Ovary (tissue), 9 donors: Measurements from ENCODE around the gene PGM5. TPM values are rescaled to one million over a fixed set of nuclear protein-coding genes. Genes with fewer than 3 reads are reported as not detected.

ENCODE experiments used
- DNase-seq, 5 donors: peaks; one replicate each; pipeline ENCODE4 v3.0.0-alpha.2; 2019 to 2020
- H3K27ac ChIP-seq, 2 donors: fragments of 200-600 bp; one replicate each; pipeline versions ENCODE4 v1.5.1 to v1.8.0; 2019 to 2022
- H3K27me3 ChIP-seq: fragments of 200-600 bp; one replicate; pipeline ENCODE4 v1.8.0; 2022
- H3K36me3 ChIP-seq: fragments of 200-600 bp; sonication (generic); one replicate; pipeline ENCODE4 v1.5.1; 2019
- H3K4me1 ChIP-seq: one replicate; pipeline ENCODE4 v1.8.1; 2013; ENCODE audit warnings: mild to moderate bottlenecking, moderate library complexity; ENCODE audit not compliant: insufficient read depth
- H3K4me3 ChIP-seq: fragments of 200-600 bp; sonication (generic); one replicate; pipeline ENCODE4 v1.5.1; 2017
- H3K9me3 ChIP-seq, 2 donors: fragments of 200-600 bp in 1 of 2; sonication (generic) in 1 of 2; one replicate each; pipeline versions ENCODE4 v1.5.1 to v1.8.1; 2013 to 2019; ENCODE audit warnings: mild to moderate bottlenecking in 1 of 2, moderate library complexity in 1 of 2
- EP300 ChIP-seq: sonication (generic); formaldehyde crosslinking; IDR thresholded peaks from one replicate; pipeline ENCODE4 v1.6.1; 2017; ENCODE audit warnings: antibody characterized with exemption
- POLR2A ChIP-seq: fragments of 450-650 bp; IDR thresholded peaks from one replicate; pipeline ENCODE4 v1.6.1; 2017; ENCODE audit warnings: antibody characterized with exemption, mild to moderate bottlenecking, moderate library complexity
- WGBS, 3 donors: extraction: QIAGEN DNeasy Blood & Tissue Kit in 1 of 3; methylation state at CpG; one replicate each; pipeline versions ENCODE4 v1.1.5 to v1.1.7; 2013 to 2017; 5-methylcytosine and 5-hydroxymethylcytosine counted together
- intact Hi-C, 4 donors: fragments of 100-400 bp; cut with DNase I; formaldehyde crosslinking; loops; one replicate each; pipeline versions ENCODE4 v1.11.0 to v1.15.1; 2022 to 2023
- polyA plus RNA-seq, 2 donors: library from polyadenylated mRNA; stranded (reverse); fragments of 200-250 nt in 1 of 2; fragments of 350-450 nt in 1 of 2; fragmentation: Illumina TruSeq in 1 of 2; extraction: RNeasy Lipid Tissue Mini Kit (QIAGEN cat#74804) in 1 of 2; gene quantifications; one replicate each; pipeline ENCODE4 v1.2.3, GENCODE V29; 2013 to 2014
- total RNA-seq, 7 donors: library from RNA; depleted of rRNA in 2 of 7; stranded (reverse); fragments of >200 nt in 2 of 7; fragmentation: NEBNext Ultra II Directional in 3 of 7; extraction: Animal tissue kit (Norgen Biotek cat#: 25700) in 3 of 7; gene quantifications; one replicate each; pipeline versions ENCODE4 v1.1.0 to v1.2.4, GENCODE V29; 2016 to 2023
- TF ChIP-seq, protein P1 (sequence below), 3 donors: fragments of 450-650 bp in 2 of 3; fragments of 200-600 bp in 1 of 3; IDR thresholded peaks; one replicate each; pipeline versions ENCODE4 v1.5.1 to v1.8.0; 2016 to 2022; ENCODE audit warnings: antibody characterized with exemption in 3 of 3, mild to moderate bottlenecking in 1 of 3
- donor health status: DM: no; HTN: no; CAD: no; lungs with moderate emphysema.
- donor health status: DM: no; HTN: no; CAD: no.
- donor health status: Bipolar disorder and iron deficiency.
- donor health status: DM: yes; HTN: yes; CAD: no.
- donor health status: DM: no; HTN: no; CAD: no.
- donor health status: DM: yes; HTN: yes; CAD: no.

Gene PGM5
- total and polyA plus RNA-seq, 9 donors: 16.2 to 124 (median 28.5) TPM

DNA sequence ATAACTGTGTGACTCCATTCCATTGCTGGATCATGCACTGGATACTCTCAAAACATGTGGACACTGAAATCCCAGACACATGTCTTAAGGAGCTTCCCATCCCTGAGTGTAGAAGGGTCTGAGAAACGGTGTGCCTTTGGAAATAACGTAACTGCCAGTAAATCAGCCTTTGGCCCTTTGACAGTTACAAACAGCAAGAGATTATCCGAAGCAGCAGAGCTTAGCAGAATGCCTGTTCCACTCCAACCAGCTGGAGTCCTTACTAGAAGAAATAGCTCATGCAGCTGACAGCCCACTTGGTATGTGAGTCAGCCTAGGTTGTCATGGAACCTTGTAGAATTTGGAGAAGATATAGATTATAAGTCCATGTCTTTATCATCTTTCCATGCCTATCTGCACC is 177.3 kb downstream of the PGM5 start:
- Histone ChIP-seq H3K9me3 (no peaks in the 10 kb centered on the region), H3K4me3 (no peak overlapping the region), H3K36me3 (no peaks in the 10 kb centered on the region), H3K27ac (no peak overlapping the region), H3K27me3 (no peaks in the 10 kb centered on the region), H3K4me1 (peaks cover 2% of the 10 kb centered on the region)
- DNase-seq: no peak
- TF ChIP-seq POLR2A (no peak), EP300 (no peak)
- TF ChIP-seq, protein P1, sequence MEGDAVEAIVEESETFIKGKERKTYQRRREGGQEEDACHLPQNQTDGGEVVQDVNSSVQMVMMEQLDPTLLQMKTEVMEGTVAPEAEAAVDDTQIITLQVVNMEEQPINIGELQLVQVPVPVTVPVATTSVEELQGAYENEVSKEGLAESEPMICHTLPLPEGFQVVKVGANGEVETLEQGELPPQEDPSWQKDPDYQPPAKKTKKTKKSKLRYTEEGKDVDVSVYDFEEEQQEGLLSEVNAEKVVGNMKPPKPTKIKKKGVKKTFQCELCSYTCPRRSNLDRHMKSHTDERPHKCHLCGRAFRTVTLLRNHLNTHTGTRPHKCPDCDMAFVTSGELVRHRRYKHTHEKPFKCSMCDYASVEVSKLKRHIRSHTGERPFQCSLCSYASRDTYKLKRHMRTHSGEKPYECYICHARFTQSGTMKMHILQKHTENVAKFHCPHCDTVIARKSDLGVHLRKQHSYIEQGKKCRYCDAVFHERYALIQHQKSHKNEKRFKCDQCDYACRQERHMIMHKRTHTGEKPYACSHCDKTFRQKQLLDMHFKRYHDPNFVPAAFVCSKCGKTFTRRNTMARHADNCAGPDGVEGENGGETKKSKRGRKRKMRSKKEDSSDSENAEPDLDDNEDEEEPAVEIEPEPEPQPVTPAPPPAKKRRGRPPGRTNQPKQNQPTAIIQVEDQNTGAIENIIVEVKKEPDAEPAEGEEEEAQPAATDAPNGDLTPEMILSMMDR (IDR thresholded peaks at IDR 0.05): no peak
- intact Hi-C loops: no loop called here
- WGBS, 3 donors: 43 to 59% (median 58%) methylated on average over 3 of the region's 3 CpGs

DNA sequence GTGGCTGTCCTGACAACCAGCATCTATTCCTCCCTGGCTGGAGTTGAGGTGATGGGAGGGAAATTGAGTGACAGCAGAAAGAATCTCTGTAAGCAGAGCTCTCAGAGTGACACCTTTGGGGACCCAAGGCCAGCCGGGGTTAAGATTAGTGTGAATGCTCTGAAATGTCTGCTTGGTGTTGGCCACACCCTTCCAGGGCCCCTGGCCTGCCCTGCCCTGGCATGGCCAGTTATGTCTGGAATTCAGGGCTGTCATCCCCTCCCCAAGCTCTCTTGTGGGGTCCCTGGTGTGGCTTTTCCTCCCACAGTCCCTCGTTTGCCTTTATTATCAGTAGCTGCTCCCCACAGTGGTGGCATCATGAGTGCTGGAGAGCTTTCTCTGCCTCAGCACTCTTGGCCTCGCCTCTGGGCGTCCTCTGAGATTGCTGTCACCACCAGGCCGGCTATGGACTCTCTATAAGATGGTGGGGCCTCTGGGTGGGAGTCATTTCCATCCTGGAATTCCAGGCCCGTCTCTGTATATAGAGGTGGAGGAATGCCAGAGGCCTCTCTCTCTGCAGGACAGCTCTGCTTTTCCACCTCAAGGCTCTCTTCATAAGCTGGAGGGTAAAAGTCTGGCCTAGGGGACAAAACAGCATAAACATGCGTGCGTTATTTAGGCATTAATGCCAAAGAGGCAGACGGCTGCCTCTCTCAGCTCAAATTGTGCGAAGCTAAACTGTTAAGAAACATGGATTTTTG is 180.6 kb downstream of the PGM5 start:
- TF ChIP-seq, protein P1 (IDR thresholded peaks at IDR 0.05): no peak
- TF ChIP-seq POLR2A: no peak
- TF ChIP-seq EP300: no peak
- intact Hi-C loops: no loop called here
- Histone ChIP-seq H3K4me3 (no peak overlapping the region), H3K36me3 (no peaks in the 10 kb centered on the region), H3K9me3 (no peaks in the 10 kb centered on the region), H3K27ac (no peak overlapping the region), H3K4me1 (no peaks in the 10 kb centered on the region), H3K27me3 (no peaks in the 10 kb centered on the region)
- no peak for DNase-seq
- WGBS, 3 donors: 65 to 72% (median 68%) methylated on average over 10 of the region's 10 CpGs

DNA sequence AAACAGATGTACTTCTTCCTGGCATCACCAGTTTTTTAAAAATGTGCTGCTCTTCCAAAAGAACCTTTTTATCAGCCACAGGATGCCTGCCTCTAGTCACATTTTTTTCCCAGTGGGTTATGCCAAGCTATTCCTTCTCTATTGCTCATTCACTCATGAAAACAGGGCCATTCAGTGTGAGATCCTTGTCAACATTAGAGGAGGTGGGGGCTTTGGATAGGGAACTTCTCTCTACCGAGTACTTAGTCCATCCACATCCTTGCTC is 181.1 kb downstream of the PGM5 start:
- Histone ChIP-seq H3K9me3 (no peaks in the 10 kb centered on the region), H3K36me3 (no peaks in the 10 kb centered on the region), H3K27me3 (no peaks in the 10 kb centered on the region), H3K27ac (no peak overlapping the region), H3K4me1 (no peaks in the 10 kb centered on the region), H3K4me3 (no peak overlapping the region)
- intact Hi-C loops: no loop called here
- TF ChIP-seq EP300 (no peak), POLR2A (no peak)
- TF ChIP-seq, protein P1 (IDR thresholded peaks at IDR 0.05): no peak
- no peak for DNase-seq
- WGBS, 3 donors: 79 to 94% (median 90%) methylated on average over 1 of the region's 1 CpG

DNA sequence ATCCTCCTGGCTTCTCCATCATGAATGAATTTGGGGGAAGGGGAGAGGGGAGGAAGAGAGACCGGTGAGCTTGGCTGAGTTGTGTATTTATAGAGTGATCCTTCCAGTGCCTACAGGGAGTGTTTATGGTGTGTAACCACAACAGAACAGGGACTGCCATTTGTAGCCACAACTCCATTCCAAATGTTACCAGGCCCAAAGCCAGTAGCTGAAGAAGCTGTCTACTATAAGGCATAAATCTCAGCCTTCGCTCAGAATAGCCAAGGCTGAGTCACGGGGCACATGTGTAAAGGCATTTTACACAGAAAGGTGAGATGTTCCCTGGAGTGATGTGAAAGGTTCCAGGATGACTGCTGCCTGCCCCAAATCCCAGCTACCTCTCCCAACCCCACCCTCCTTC is 181.8 kb downstream of the PGM5 start:
- Histone ChIP-seq H3K9me3 (no peaks in the 10 kb centered on the region), H3K27ac (no peak overlapping the region), H3K36me3 (no peaks in the 10 kb centered on the region), H3K4me3 (no peak overlapping the region), H3K27me3 (no peaks in the 10 kb centered on the region), H3K4me1 (no peaks in the 10 kb centered on the region)
- intact Hi-C loops: no loop called here
- 51 to 74% (median 56%) methylated on average over 3 of the region's 3 CpGs for WGBS, 3 donors
- TF ChIP-seq POLR2A (no peak), EP300 (no peak)
- TF ChIP-seq, protein P1 (IDR thresholded peaks at IDR 0.05): no peak
- no peak for DNase-seq
